ENCODE data around the gene ETV5. TPM values are rescaled to one million over a fixed set of nuclear protein-coding genes. Genes with fewer than 3 reads are reported as not detected.

Gene ETV5
- total RNA-seq, 1 experiment from 2014 or later, result 62.8 TPM

- H3K4me3 ChIP-seq, result no peak overlapping the region
- no peaks in the 10 kb centered on the region for H3K36me3 ChIP-seq
- no peaks in the 10 kb centered on the region for H3K27me3 ChIP-seq
- H3K4me1 ChIP-seq, result peaks cover 6% of the 10 kb centered on the region; the same call in 1 of the 2 replicates
- DNase-seq, result peak in 1 of 2 experiments; percentile 53
- H3K9me3 ChIP-seq (replicated peaks), result no peaks in the 10 kb centered on the region
- H3K27ac ChIP-seq, result no peak overlapping the region
Measured at GRCh38 chr3:186110975-186111974, 2.4 kb upstream of the ETV5 start.

GRCh38 chr3:186109897-186110803 is 1.3 kb upstream of the ETV5 start:
- peak in 1 of 2 experiments; percentile 44 for DNase-seq
- Histone ChIP-seq H3K36me3 (no peaks in the 10 kb centered on the region; the same call in 1 of the 2 replicates), H3K27me3 (no peaks in the 10 kb centered on the region), H3K4me1 (peaks cover 8% of the 10 kb centered on the region; the same call in 1 of the 2 replicates), H3K27ac (peak overlapping the region; percentile 49), H3K4me3 (peak overlapping the region; percentile 61), H3K9me3 (replicated peaks) (no peaks in the 10 kb centered on the region)

GRCh38 chr3:186108106-186108940 is 566 bp downstream of the ETV5 start:
- H3K27ac ChIP-seq, result peak overlapping the region; percentile 72
- DNase-seq, result peak; percentile 81
- H3K4me3 ChIP-seq, result peak overlapping the region; percentile 72
- no peaks in the 10 kb centered on the region for H3K9me3 ChIP-seq (replicated peaks)
- H3K27me3 ChIP-seq, result no peaks in the 10 kb centered on the region
- H3K36me3 ChIP-seq, result peaks cover 3% of the 10 kb centered on the region
- H3K4me1 ChIP-seq, result peaks cover 19% of the 10 kb centered on the region

GRCh38 chr3:186107215-186108105 is 1.4 kb downstream of the ETV5 start:
- Histone ChIP-seq H3K27ac (peak overlapping the region; percentile 72), H3K27me3 (no peaks in the 10 kb centered on the region), H3K36me3 (peaks cover 10% of the 10 kb centered on the region), H3K9me3 (replicated peaks) (no peaks in the 10 kb centered on the region), H3K4me3 (peak overlapping the region; percentile 72), H3K4me1 (peaks cover 20% of the 10 kb centered on the region)
- DNase-seq, result peak; percentile 77 to 86

- Histone ChIP-seq H3K4me1 (peaks cover 18% of the 10 kb centered on the region), H3K4me3 (no peak overlapping the region), H3K9me3 (replicated peaks) (no peaks in the 10 kb centered on the region), H3K27ac (no peak overlapping the region), H3K36me3 (peaks cover 15% of the 10 kb centered on the region), H3K27me3 (no peaks in the 10 kb centered on the region)
- DNase-seq, result no peak
Measured at GRCh38 chr3:186105543-186105942, 3.3 kb downstream of the ETV5 start.

GRCh38 chr3:186102687-186103086 is 6.2 kb downstream of the ETV5 start:
- Histone ChIP-seq H3K4me3 (no peak overlapping the region), H3K27ac (no peak overlapping the region), H3K36me3 (peaks cover 17% of the 10 kb centered on the region), H3K4me1 (peaks cover 34% of the 10 kb centered on the region), H3K9me3 (replicated peaks) (no peaks in the 10 kb centered on the region), H3K27me3 (no peaks in the 10 kb centered on the region)
- DNase-seq, result no peak

- Histone ChIP-seq H3K27me3 (no peaks in the 10 kb centered on the region), H3K4me1 (peaks cover 37% of the 10 kb centered on the region), H3K4me3 (no peak overlapping the region), H3K27ac (no peak overlapping the region), H3K9me3 (replicated peaks) (no peaks in the 10 kb centered on the region), H3K36me3 (peaks cover 17% of the 10 kb centered on the region)
- no peak for DNase-seq
Measured at GRCh38 chr3:186100398-186100797, 8.5 kb downstream of the ETV5 start.

- peak; percentile 72 to 83 for DNase-seq
- peak overlapping the region; percentile 53; the same call in 1 of the 2 replicates for H3K4me3 ChIP-seq
Measured at GRCh38 chr3:186099178-186099577, 9.7 kb downstream of the ETV5 start.

GRCh38 chr3:186098740-186099139 is 10.1 kb downstream of the ETV5 start:
- Histone ChIP-seq H3K9me3 (replicated peaks) (no peaks in the 10 kb centered on the region), H3K4me1 (peaks cover 30% of the 10 kb centered on the region), H3K4me3 (peak overlapping the region; percentile 53), H3K27ac (peak overlapping the region; percentile 70), H3K27me3 (no peaks in the 10 kb centered on the region), H3K36me3 (peaks cover 19% of the 10 kb centered on the region)
- DNase-seq, result peak; percentile 25 to 58

More at GRCh38 chr3:186099178-186099577, 9.7 kb downstream of the ETV5 start:
- H3K4me1 ChIP-seq, result peaks cover 33% of the 10 kb centered on the region
- H3K9me3 ChIP-seq (replicated peaks), result no peaks in the 10 kb centered on the region
- peak overlapping the region; percentile 70 for H3K27ac ChIP-seq
- peaks cover 19% of the 10 kb centered on the region for H3K36me3 ChIP-seq
- no peaks in the 10 kb centered on the region for H3K27me3 ChIP-seq

GRCh38 chr3:186097663-186098451 is 11.0 kb downstream of the ETV5 start:
- peaks cover 24% of the 10 kb centered on the region for H3K4me1 ChIP-seq
- H3K27ac ChIP-seq, result peak overlapping the region; percentile 70
- H3K27me3 ChIP-seq, result no peaks in the 10 kb centered on the region
- DNase-seq, result peak; percentile 93 to 95
- H3K9me3 ChIP-seq (replicated peaks), result no peaks in the 10 kb centered on the region
- H3K36me3 ChIP-seq, result peaks cover 12% of the 10 kb centered on the region
- peak overlapping the region; percentile 53 for H3K4me3 ChIP-seq

- DNase-seq, result no peak
- Histone ChIP-seq H3K4me3 (peak overlapping the region; percentile 53), H3K36me3 (peaks cover 11% of the 10 kb centered on the region), H3K4me1 (peaks cover 24% of the 10 kb centered on the region), H3K27me3 (no peaks in the 10 kb centered on the region), H3K27ac (peak overlapping the region; percentile 70), H3K9me3 (replicated peaks) (no peaks in the 10 kb centered on the region)
Measured at GRCh38 chr3:186097317-186097662, 11.6 kb downstream of the ETV5 start.

GRCh38 chr3:186096290-186096689 is 12.6 kb downstream of the ETV5 start:
- H3K36me3 ChIP-seq, result peaks cover 11% of the 10 kb centered on the region
- no peaks in the 10 kb centered on the region for H3K27me3 ChIP-seq
- DNase-seq, result no peak
- peaks cover 29% of the 10 kb centered on the region for H3K4me1 ChIP-seq
- H3K27ac ChIP-seq, result no peak overlapping the region
- H3K9me3 ChIP-seq (replicated peaks), result no peaks in the 10 kb centered on the region
- H3K4me3 ChIP-seq, result no peak overlapping the region

Measured in SJCRH30 (cell line).